T-cell (primary cell): ENCODE results near the gene NHS. TPM values are rescaled to one million over a fixed set of nuclear protein-coding genes. Genes with fewer than 3 reads are reported as not detected.

Source experiments
- ATAC-seq, 4 experiments: fragments of 200-7000 bp in 3 of 4; fragments of 150-1000 bp in 1 of 4; cut with Tn5 transposase; replicated peaks in 1 of 4; 1 replicate in 3 of 4; 2 replicates in 1 of 4; pipeline ENCODE4 v1.10.0; 2021; ENCODE audit warnings: moderate library complexity in 3 of 4, mild to moderate bottlenecking in 2 of 4, moderate number of reproducible peaks in 1 of 4
- CTCF ChIA-PET, 2 donors: fragments of 300-600 bp; sonication (Branson Sonifier 250); formaldehyde crosslinking; loops; one replicate each; lab custom pipeline; 2022; ENCODE audit warnings: antibody characterized with exemption in 2 of 2; lab: Charles Lee
- POLR2A ChIA-PET, 2 donors: fragments of 300-600 bp; sonication (Branson Sonifier 250); formaldehyde crosslinking; loops; one replicate each; lab custom pipeline; 2022; ENCODE audit warnings: antibody characterized with exemption in 2 of 2; lab: Charles Lee
- DNase-seq, 35 experiments: peaks; one replicate each; pipeline versions ENCODE4 v3.0.0 to v3.0.0-alpha.2; 2013 to 2023
- H3K27ac ChIP-seq: one replicate; pipeline ENCODE4 v1.5.1; 2013; ENCODE audit warnings: low read length
- H3K27me3 ChIP-seq, 2 experiments: replicated peaks in 1 of 2; 1 replicate in 1 of 2; 2 replicates in 1 of 2; pipeline versions ENCODE4 v1.6.1 to v1.7.0; 2013; ENCODE audit warnings: low read length in 1 of 2, mixed read lengths in 1 of 2; ENCODE audit not compliant: control insufficient read depth in 2 of 2, insufficient read depth in 2 of 2; ENCODE audit errors: extremely low read depth in 1 of 2
- H3K36me3 ChIP-seq, 2 donors: 1 replicate in 1 of 2; 2 replicates in 1 of 2; pipeline versions ENCODE4 v1.6.1 to v1.7.0; 2013; ENCODE audit warnings: low read length in 1 of 2; ENCODE audit not compliant: control insufficient read depth in 2 of 2, insufficient read depth in 1 of 2; ENCODE audit errors: extremely low read depth in 1 of 2
- H3K4me1 ChIP-seq, 2 experiments: 1 replicate in 1 of 2; 2 replicates in 1 of 2; pipeline versions ENCODE4 v1.6.1 to v1.7.0; 2013; ENCODE audit warnings: low read length in 2 of 2, mixed read lengths in 1 of 2; ENCODE audit not compliant: insufficient read depth in 2 of 2, control insufficient read depth in 1 of 2; ENCODE audit errors: extremely low read depth in 1 of 2
- H3K4me3 ChIP-seq, 2 donors: 1 replicate in 1 of 2; 2 replicates in 1 of 2; pipeline versions ENCODE4 v1.5.1 to v1.7.0; 2013; ENCODE audit warnings: mild to moderate bottlenecking in 2 of 2, low read length in 1 of 2, moderate library complexity in 1 of 2; ENCODE audit not compliant: control insufficient read depth in 1 of 2; ENCODE audit errors: extremely low read depth in 1 of 2
- H3K9me3 ChIP-seq: 2 replicates; pipeline ENCODE4 v1.7.0; 2013
- H3K27ac Mint-ChIP-seq, 2 donors: one replicate each; pipeline ENCODE4 v1.8.0; 2020 to 2021; ENCODE audit warnings: mild to moderate bottlenecking in 2 of 2, mixed read lengths in 2 of 2
- H3K27me3 Mint-ChIP-seq, 2 donors: one replicate each; pipeline ENCODE4 v1.8.0; 2021 to 2022; ENCODE audit warnings: mixed read lengths in 2 of 2
- H3K36me3 Mint-ChIP-seq: one replicate; pipeline ENCODE4 v1.8.0; 2021; ENCODE audit warnings: mixed read lengths
- H3K4me1 Mint-ChIP-seq, 3 donors: one replicate each; pipeline ENCODE4 v1.8.0; 2020 to 2022; ENCODE audit warnings: mixed read lengths in 3 of 3, mild to moderate bottlenecking in 1 of 3
- H3K4me3 Mint-ChIP-seq, 3 donors: one replicate each; pipeline ENCODE4 v1.8.0; 2020 to 2022; ENCODE audit warnings: mild to moderate bottlenecking in 3 of 3, mixed read lengths in 3 of 3, moderate library complexity in 3 of 3
- H3K9me3 Mint-ChIP-seq, 3 donors: one replicate each; pipeline ENCODE4 v1.8.0; 2020 to 2022; ENCODE audit warnings: mixed read lengths in 3 of 3
- WGBS: methylation state at CpG from one replicate; pipeline ENCODE4 v1.1.5; 2013; ENCODE audit warnings: missing lambda C conversion rate; ENCODE audit not compliant: insufficient coverage; 5-methylcytosine and 5-hydroxymethylcytosine counted together
- total RNA-seq, 35 experiments: library from RNA in 6 of 35; stranded (reverse) in 6 of 35; fragments of 120-200 nt in 1 of 35; gene quantifications; one replicate each; pipeline versions ENCODE4 v1.2.1 to v1.2.4 and lab custom pipeline; 2013 to 2026

NHS gene
- total RNA-seq, 5 donors from 2014 or later (not counting 1 experiment from before 2014, with no cell fraction given): 0.03 to 0.20 (median 0.11) TPM; not detected in 1

- H3K4me1 Mint-ChIP-seq: peaks cover 2 to 10% (median 6%) of the 10 kb centered on the region in 3 donors
- Histone ChIP-seq H3K4me1 (no peaks in the 10 kb centered on the region), H3K36me3 (peaks cover 0 to 11% of the 10 kb centered on the region in 2 donors), H3K27me3 (no peaks in the 10 kb centered on the region), H3K9me3 (no peaks in the 10 kb centered on the region), H3K27ac (no peak overlapping the region), H3K4me3 (no peak overlapping the region)
- no peak overlapping the region for H3K4me3 Mint-ChIP-seq
- peaks cover 2% of the 10 kb centered on the region for H3K36me3 Mint-ChIP-seq
- no peak for DNase-seq
- no peaks in the 10 kb centered on the region for H3K9me3 Mint-ChIP-seq
- H3K27ac Mint-ChIP-seq: no peak overlapping the region
- ChIA-PET POLR2A (no interaction called here), CTCF (interaction anchor here in 1 of 2 donors (0.8 kb wide), 1 partner anchor 62 kb away, joined by 3 read pairs; no protein-coding TSS in a partner anchor)
- H3K27me3 Mint-ChIP-seq: peaks cover 0 to 8% of the 10 kb centered on the region in 2 donors
- no peak for ATAC-seq
- no CpG with 5 or more reads among the region's 3 CpGs for WGBS
Measured at GRCh38 chrX:17750436-17750835, 375.4 kb downstream of the NHS start.

- no peak overlapping the region for H3K4me3 Mint-ChIP-seq
- H3K27ac ChIP-seq: no peak overlapping the region
- DNase-seq (no peak), ATAC-seq (no peak)
- H3K27me3 Mint-ChIP-seq: no peaks in the 10 kb centered on the region
- H3K27me3 ChIP-seq: no peaks in the 10 kb centered on the region
- H3K27ac Mint-ChIP-seq: no peak overlapping the region
- no CpG with 5 or more reads among the region's 2 CpGs for WGBS
- H3K36me3 Mint-ChIP-seq: no peaks in the 10 kb centered on the region
- ChIA-PET POLR2A (no interaction called here), CTCF (no interaction called here)
- H3K4me1 Mint-ChIP-seq: peaks cover 9 to 13% (median 11%) of the 10 kb centered on the region in 3 donors
- no peaks in the 10 kb centered on the region for H3K4me1 ChIP-seq
- H3K36me3 ChIP-seq: no peaks in the 10 kb centered on the region
- H3K9me3 ChIP-seq: no peaks in the 10 kb centered on the region
- no peak overlapping the region for H3K4me3 ChIP-seq
- H3K9me3 Mint-ChIP-seq: no peaks in the 10 kb centered on the region
Measured at GRCh38 chrX:17758382-17758781, 383.4 kb downstream of the NHS start.

- POLR2A ChIA-PET: no interaction called here
Measured at GRCh38 chrX:17759990-17760389, 385.0 kb downstream of the NHS start.

GRCh38 chrX:17767734-17768133 is 392.7 kb downstream of the NHS start:
- H3K27me3 ChIP-seq: no peaks in the 10 kb centered on the region
- WGBS: no CpG with 5 or more reads among the region's 1 CpG
- Mint-ChIP-seq H3K36me3 (no peaks in the 10 kb centered on the region), H3K4me3 (no peak overlapping the region), H3K9me3 (no peaks in the 10 kb centered on the region), H3K27ac (no peak overlapping the region), H3K27me3 (no peaks in the 10 kb centered on the region), H3K4me1 (no peaks in the 10 kb centered on the region)
- no peak for ATAC-seq
- ChIA-PET CTCF (no interaction called here), POLR2A (no interaction called here)
- H3K36me3 ChIP-seq: no peaks in the 10 kb centered on the region
- no peak for DNase-seq
- H3K9me3 ChIP-seq: no peaks in the 10 kb centered on the region
- H3K4me1 ChIP-seq: peaks cover 26 to 30% of the 10 kb centered on the region in 2 experiments
- no peak overlapping the region for H3K4me3 ChIP-seq
- H3K27ac ChIP-seq: no peak overlapping the region

More at GRCh38 chrX:17759990-17760389, 385.0 kb downstream of the NHS start:
- H3K4me3 Mint-ChIP-seq: no peak overlapping the region
- Histone ChIP-seq H3K4me3 (no peak overlapping the region), H3K27me3 (no peaks in the 10 kb centered on the region), H3K36me3 (no peaks in the 10 kb centered on the region), H3K4me1 (no peaks in the 10 kb centered on the region), H3K27ac (no peak overlapping the region), H3K9me3 (no peaks in the 10 kb centered on the region)
- no peak overlapping the region for H3K27ac Mint-ChIP-seq
- no peaks in the 10 kb centered on the region for H3K27me3 Mint-ChIP-seq
- peaks cover 9 to 13% (median 11%) of the 10 kb centered on the region in 3 donors for H3K4me1 Mint-ChIP-seq
- no peaks in the 10 kb centered on the region for H3K9me3 Mint-ChIP-seq
- CTCF ChIA-PET: no interaction called here
- WGBS: no CpG with 5 or more reads among the region's 1 CpG
- ATAC-seq (no peak), DNase-seq (no peak)
- no peaks in the 10 kb centered on the region for H3K36me3 Mint-ChIP-seq

GRCh38 chrX:17768997-17769396 is 394.0 kb downstream of the NHS start:
- no peaks in the 10 kb centered on the region for H3K36me3 Mint-ChIP-seq
- H3K27ac Mint-ChIP-seq: no peak overlapping the region
- no peak overlapping the region for H3K4me3 Mint-ChIP-seq
- H3K4me3 ChIP-seq: no peak overlapping the region
- no peaks in the 10 kb centered on the region for H3K27me3 ChIP-seq
- WGBS: 86% methylated on average over 4 of the region's 5 CpGs
- H3K27me3 Mint-ChIP-seq: no peaks in the 10 kb centered on the region
- ChIA-PET POLR2A (no interaction called here), CTCF (no interaction called here)
- DNase-seq: no peak
- ATAC-seq: no peak
- peaks cover 32 to 43% of the 10 kb centered on the region in 2 experiments for H3K4me1 ChIP-seq
- no peaks in the 10 kb centered on the region for H3K9me3 Mint-ChIP-seq
- no peaks in the 10 kb centered on the region for H3K4me1 Mint-ChIP-seq
- H3K9me3 ChIP-seq: no peaks in the 10 kb centered on the region
- no peak overlapping the region for H3K27ac ChIP-seq
- no peaks in the 10 kb centered on the region for H3K36me3 ChIP-seq

- Histone ChIP-seq H3K4me3 (no peak overlapping the region), H3K9me3 (no peaks in the 10 kb centered on the region), H3K36me3 (no peaks in the 10 kb centered on the region), H3K4me1 (peaks cover 32 to 44% of the 10 kb centered on the region in 2 experiments), H3K27me3 (no peaks in the 10 kb centered on the region), H3K27ac (no peak overlapping the region)
- H3K36me3 Mint-ChIP-seq: no peaks in the 10 kb centered on the region
- DNase-seq: peak in 3 of 35 experiments; percentile 3 to 16 (median 8)
- no peaks in the 10 kb centered on the region for H3K27me3 Mint-ChIP-seq
- POLR2A ChIA-PET: no interaction called here
- 0% methylated on average over 2 of the region's 3 CpGs for WGBS
- H3K27ac Mint-ChIP-seq: no peak overlapping the region
- no peaks in the 10 kb centered on the region for H3K9me3 Mint-ChIP-seq
- CTCF ChIA-PET: no interaction called here
- H3K4me3 Mint-ChIP-seq: no peak overlapping the region
- peak; percentile 51 to 76 (median 68) for ATAC-seq
- no peaks in the 10 kb centered on the region for H3K4me1 Mint-ChIP-seq
Measured at GRCh38 chrX:17769701-17770269, 394.8 kb downstream of the NHS start.
